Neuron (in vitro differentiated cells): ENCODE results near the gene COL23A1.
"Not testable (repeated sequence)": the region's sequence is repeated elsewhere in the genome, so short reads cannot be mapped to it uniquely, and the experiment has no call there.

Experiments
- H2AFZ ChIP-seq: one replicate; pipeline ENCODE4 v1.6.1; 2013; ENCODE audit warnings: low read depth, mild to moderate bottlenecking, inconsistent platforms, low read length, moderate library complexity
- H3K27me3 ChIP-seq: one replicate; pipeline ENCODE4 v1.6.1; 2013; ENCODE audit warnings: low read length; ENCODE audit not compliant: insufficient read depth
- H3K36me3 ChIP-seq: one replicate; pipeline ENCODE4 v1.6.1; 2013; ENCODE audit warnings: low read length; ENCODE audit not compliant: insufficient read depth
- H3K4me1 ChIP-seq: one replicate; pipeline ENCODE4 v1.6.1; 2013; ENCODE audit warnings: low read length; ENCODE audit not compliant: insufficient read depth
- H3K4me3 ChIP-seq: 2 replicates; pipeline ENCODE4 v1.5.1; 2013; ENCODE audit warnings: mild to moderate bottlenecking, low read length, moderate library complexity
- H3K9me3 ChIP-seq: one replicate; pipeline ENCODE4 v1.6.1; 2013; ENCODE audit warnings: low read length

COL23A1 gene

DNA sequence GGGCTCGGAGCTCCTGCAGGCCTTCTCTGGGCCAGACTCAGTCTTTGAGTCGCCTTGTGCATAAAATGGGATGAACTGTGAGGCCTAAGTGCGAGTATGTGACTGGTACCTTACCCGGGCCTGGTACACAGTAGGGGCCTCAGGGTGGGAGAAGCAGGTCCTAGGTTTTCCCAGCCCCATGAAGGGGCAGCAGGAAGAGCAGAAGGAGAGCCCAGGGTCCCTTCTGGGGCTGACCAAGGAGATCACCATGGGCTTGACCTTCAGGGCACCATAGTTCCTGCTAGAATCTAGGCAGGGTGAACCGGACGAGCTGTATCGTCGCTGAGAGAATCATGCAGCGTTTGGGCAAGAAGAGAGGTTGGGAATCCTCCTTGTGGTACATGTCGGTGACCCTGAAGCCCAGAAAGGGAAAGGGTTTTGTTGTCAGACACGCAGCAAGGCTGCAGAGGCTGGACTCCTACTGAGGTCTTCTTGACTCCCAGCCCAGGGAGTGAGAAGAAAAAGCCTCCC is 357.2 kb downstream of the COL23A1 start:
- H3K27me3 ChIP-seq, result no peaks in the 10 kb centered on the region
- peak overlapping the region; percentile 82 for H2AFZ ChIP-seq
- peaks cover 25% of the 10 kb centered on the region for H3K36me3 ChIP-seq
- peak overlapping the region; percentile 74 for H3K4me3 ChIP-seq
- peaks cover 13% of the 10 kb centered on the region for H3K4me1 ChIP-seq
- no peaks in the 10 kb centered on the region for H3K9me3 ChIP-seq

- peak within 1 kb of the TSS; percentile 74 for H3K4me3 ChIP-seq
- H3K9me3 ChIP-seq, result peaks cover 4% of the 10 kb centered on the region
- H3K4me1 ChIP-seq, result peaks cover 13% of the 10 kb centered on the region
- peaks cover 30% of the 10 kb centered on the region for H3K36me3 ChIP-seq
- peak within 1 kb of the TSS; percentile 82 for H2AFZ ChIP-seq
- H3K27me3 ChIP-seq, result no peaks in the 10 kb centered on the region
Observed at GRCh38 chr5:178232124-178232919, 357.9 kb downstream of the COL23A1 start, which contains the start of gene PHYKPL. TSS of gene PHYKPL (minus strand) at chr5:178232802. CDS start at chr5:178232550, 252 bp downstream.

- H3K27me3 ChIP-seq, result no peaks in the 10 kb centered on the region
- peaks cover 4% of the 10 kb centered on the region for H3K9me3 ChIP-seq
- H3K4me3 ChIP-seq, result peak overlapping the region; percentile 74
- H3K4me1 ChIP-seq, result peaks cover 13% of the 10 kb centered on the region
- H3K36me3 ChIP-seq, result peaks cover 36% of the 10 kb centered on the region
- no peak overlapping the region for H2AFZ ChIP-seq
Observed at GRCh38 chr5:178231539-178232123, 358.6 kb downstream of the COL23A1 start.

GRCh38 chr5:178230879-178231538 is 359.2 kb downstream of the COL23A1 start:
- Histone ChIP-seq H2AFZ (no peak overlapping the region), H3K9me3 (peaks cover 4% of the 10 kb centered on the region), H3K27me3 (no peaks in the 10 kb centered on the region), H3K36me3 (peaks cover 37% of the 10 kb centered on the region), H3K4me3 (peak overlapping the region; percentile 74), H3K4me1 (peaks cover 13% of the 10 kb centered on the region)

DNA sequence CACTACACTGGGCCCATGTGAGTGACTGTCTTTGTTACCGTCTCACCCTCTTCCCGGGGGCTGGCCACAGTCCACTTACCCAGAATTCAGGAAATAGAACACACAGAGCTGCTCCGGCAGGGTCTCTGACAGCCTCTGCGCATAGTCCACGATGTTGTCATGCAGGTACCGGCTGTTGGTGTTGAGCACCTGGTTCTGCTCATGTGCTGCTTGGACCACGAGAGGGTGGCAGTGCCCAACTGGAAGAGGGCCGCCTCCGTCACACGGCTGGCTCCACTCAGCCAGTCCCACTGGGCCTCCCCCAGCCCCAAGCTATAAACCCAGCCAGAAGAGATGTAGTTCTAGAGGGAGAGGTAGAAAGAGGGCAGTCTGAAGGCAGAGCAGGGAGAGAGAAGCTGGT is 360.3 kb downstream of the COL23A1 start:
- H3K4me1 ChIP-seq, result peaks cover 13% of the 10 kb centered on the region
- H3K36me3 ChIP-seq, result peaks cover 41% of the 10 kb centered on the region
- no peak overlapping the region for H3K4me3 ChIP-seq
- peaks cover 6% of the 10 kb centered on the region for H3K9me3 ChIP-seq
- H2AFZ ChIP-seq, result no peak overlapping the region
- no peaks in the 10 kb centered on the region for H3K27me3 ChIP-seq

DNA sequence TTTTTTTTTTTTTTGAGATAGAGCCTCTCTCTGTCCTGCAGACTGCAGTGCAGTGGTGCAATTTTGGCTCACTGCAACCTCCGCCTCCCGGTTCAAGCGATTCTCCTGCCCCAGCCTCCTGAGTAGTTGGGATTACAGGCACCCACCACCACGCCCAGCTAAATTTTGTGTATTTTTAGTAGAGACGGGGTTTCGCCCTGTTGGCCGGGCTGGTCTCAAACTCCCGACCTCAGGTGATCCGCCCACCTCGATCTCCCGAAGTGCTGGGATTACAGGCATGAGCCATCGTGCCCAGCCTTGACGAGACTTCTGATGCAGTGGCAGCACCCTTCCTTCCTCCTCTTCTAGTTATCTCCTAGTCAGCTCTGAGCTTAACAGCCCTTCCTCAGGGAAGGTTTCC is 361.1 kb downstream of the COL23A1 start:
- H3K36me3 ChIP-seq, result peaks cover 44% of the 10 kb centered on the region
- H2AFZ ChIP-seq, H3K4me3 ChIP-seq, H3K27me3 ChIP-seq, H3K9me3 ChIP-seq: not testable (repeated sequence)
- H3K4me1 ChIP-seq, result peaks cover 13% of the 10 kb centered on the region

DNA sequence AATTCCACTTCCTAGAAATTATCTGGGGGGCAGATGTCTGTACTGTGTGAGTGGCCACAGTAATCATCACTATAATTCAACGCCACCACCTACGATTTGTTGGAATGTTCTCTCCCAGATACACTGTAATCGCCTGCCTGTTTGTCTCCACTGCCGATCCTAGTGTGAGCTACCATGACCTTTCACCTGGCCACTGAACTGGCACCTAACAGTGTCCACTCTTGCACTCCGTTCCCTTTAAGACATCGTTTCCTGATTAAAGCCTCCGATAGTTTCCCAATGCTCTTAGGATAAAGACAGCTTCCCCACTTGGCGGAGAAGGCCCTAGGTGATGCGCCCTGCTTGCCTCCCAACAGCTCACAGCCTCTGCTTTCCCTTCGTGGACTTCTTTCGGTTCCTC is 361.6 kb downstream of the COL23A1 start:
- Histone ChIP-seq H3K9me3 (peaks cover 6% of the 10 kb centered on the region), H3K4me3 (no peak overlapping the region), H3K36me3 (peaks cover 44% of the 10 kb centered on the region), H3K27me3 (no peaks in the 10 kb centered on the region), H2AFZ (no peak overlapping the region), H3K4me1 (peaks cover 13% of the 10 kb centered on the region)

DNA sequence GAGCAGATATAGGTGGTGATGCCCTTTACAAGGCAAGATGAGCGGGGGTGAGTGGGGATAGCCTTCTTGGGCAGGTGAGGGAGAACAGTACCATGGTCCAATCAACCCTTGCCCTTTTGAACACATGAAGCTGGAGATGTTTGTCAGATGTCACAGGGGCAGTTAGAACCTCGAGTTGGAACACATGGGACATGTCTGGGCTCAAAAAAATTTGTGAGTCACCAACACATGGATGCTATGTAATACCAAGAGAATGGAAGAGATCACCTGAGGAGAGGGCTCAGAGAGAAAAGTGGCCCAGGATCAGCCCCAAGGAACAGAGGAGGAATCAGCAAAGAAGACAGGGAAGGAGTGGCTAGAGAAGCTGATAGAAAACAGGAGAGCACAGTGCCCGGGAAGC is 362.3 kb downstream of the COL23A1 start:
- H3K4me1 ChIP-seq, result peaks cover 13% of the 10 kb centered on the region
- H3K27me3 ChIP-seq, result no peaks in the 10 kb centered on the region
- peaks cover 6% of the 10 kb centered on the region for H3K9me3 ChIP-seq
- H3K4me3 ChIP-seq, result no peak overlapping the region
- H3K36me3 ChIP-seq, result peaks cover 44% of the 10 kb centered on the region
- no peak overlapping the region for H2AFZ ChIP-seq

DNA sequence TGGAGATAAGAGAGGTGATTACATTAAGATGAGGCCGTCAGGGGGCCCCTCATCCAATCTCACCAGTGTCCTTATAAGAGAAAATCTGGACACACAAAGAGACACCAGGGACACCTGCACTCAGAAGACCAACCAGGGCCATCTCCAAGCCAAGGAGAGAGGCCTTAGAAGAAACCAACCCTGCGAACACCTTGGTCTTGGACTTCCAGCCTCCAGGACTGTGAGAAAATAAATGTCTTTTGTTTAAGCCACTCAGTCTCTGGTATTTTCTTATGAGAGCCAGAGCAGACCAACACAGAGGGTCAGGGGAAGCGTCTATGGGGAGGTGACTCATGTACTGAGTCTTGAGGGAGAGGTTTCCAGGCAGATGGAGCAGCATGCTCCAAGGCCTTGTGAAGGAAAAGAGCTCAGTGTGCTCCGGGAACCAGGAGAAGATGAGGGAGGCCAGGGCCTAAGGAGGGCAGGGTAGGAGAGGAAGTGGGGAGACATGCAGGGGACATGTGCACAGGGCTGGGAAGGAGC is 363.0 kb downstream of the COL23A1 start:
- no peak overlapping the region for H3K4me3 ChIP-seq
- peaks cover 13% of the 10 kb centered on the region for H3K4me1 ChIP-seq
- H3K9me3 ChIP-seq, result peaks cover 6% of the 10 kb centered on the region
- no peak overlapping the region for H2AFZ ChIP-seq
- peaks cover 44% of the 10 kb centered on the region for H3K36me3 ChIP-seq
- H3K27me3 ChIP-seq, result no peaks in the 10 kb centered on the region

GRCh38 chr5:178225174-178225573 is 365.0 kb downstream of the COL23A1 start:
- H3K4me3 ChIP-seq, result no peak overlapping the region
- no peaks in the 10 kb centered on the region for H3K4me1 ChIP-seq
- H2AFZ ChIP-seq, result no peak overlapping the region
- H3K9me3 ChIP-seq, result peaks cover 6% of the 10 kb centered on the region
- peaks cover 43% of the 10 kb centered on the region for H3K36me3 ChIP-seq
- no peaks in the 10 kb centered on the region for H3K27me3 ChIP-seq

GRCh38 chr5:178224403-178224802 is 365.8 kb downstream of the COL23A1 start:
- H3K4me3 ChIP-seq, result no peak overlapping the region
- peaks cover 6% of the 10 kb centered on the region for H3K9me3 ChIP-seq
- no peak overlapping the region for H2AFZ ChIP-seq
- no peaks in the 10 kb centered on the region for H3K4me1 ChIP-seq
- H3K36me3 ChIP-seq, result peaks cover 37% of the 10 kb centered on the region
- H3K27me3 ChIP-seq, result no peaks in the 10 kb centered on the region

DNA sequence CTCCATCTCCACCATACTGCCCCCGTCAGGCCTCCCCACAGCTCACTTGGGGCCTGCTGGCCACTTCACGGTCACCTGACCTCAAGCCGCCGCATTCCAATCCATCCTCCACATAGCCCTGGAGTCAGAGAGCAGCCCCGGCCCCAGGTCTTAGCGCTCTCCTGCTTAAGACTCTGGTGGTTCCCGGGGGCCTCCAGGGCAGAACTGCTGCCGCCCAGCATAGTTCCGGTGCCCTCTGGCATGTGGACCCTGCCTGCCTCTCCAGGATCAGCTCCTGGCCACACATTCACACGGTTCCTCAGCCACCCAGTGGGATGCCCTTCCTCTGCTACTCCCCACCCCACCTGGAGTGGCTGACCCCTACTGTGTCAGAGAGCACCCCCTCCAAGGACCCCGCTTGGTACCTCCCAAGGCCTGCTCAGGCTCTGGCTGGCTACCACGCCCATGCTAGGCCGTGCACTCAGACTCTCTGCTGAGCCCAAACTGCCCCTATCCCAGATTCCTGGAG is 366.3 kb downstream of the COL23A1 start:
- no peaks in the 10 kb centered on the region for H3K4me1 ChIP-seq
- H3K4me3 ChIP-seq, result no peak overlapping the region
- no peak overlapping the region for H2AFZ ChIP-seq
- peaks cover 6% of the 10 kb centered on the region for H3K9me3 ChIP-seq
- H3K36me3 ChIP-seq, result peaks cover 35% of the 10 kb centered on the region
- no peaks in the 10 kb centered on the region for H3K27me3 ChIP-seq
